ENCODE results near the gene RELA. TPM values are rescaled to one million over a fixed set of nuclear protein-coding genes. Genes with fewer than 3 reads are reported as not detected.

RELA gene
- total and polyA plus RNA-seq, 2 of the 13 experiments (the other 11 are each of a cell fraction or from before 2014, with no cell fraction given), result 21.4 to 40.5 TPM

DNA sequence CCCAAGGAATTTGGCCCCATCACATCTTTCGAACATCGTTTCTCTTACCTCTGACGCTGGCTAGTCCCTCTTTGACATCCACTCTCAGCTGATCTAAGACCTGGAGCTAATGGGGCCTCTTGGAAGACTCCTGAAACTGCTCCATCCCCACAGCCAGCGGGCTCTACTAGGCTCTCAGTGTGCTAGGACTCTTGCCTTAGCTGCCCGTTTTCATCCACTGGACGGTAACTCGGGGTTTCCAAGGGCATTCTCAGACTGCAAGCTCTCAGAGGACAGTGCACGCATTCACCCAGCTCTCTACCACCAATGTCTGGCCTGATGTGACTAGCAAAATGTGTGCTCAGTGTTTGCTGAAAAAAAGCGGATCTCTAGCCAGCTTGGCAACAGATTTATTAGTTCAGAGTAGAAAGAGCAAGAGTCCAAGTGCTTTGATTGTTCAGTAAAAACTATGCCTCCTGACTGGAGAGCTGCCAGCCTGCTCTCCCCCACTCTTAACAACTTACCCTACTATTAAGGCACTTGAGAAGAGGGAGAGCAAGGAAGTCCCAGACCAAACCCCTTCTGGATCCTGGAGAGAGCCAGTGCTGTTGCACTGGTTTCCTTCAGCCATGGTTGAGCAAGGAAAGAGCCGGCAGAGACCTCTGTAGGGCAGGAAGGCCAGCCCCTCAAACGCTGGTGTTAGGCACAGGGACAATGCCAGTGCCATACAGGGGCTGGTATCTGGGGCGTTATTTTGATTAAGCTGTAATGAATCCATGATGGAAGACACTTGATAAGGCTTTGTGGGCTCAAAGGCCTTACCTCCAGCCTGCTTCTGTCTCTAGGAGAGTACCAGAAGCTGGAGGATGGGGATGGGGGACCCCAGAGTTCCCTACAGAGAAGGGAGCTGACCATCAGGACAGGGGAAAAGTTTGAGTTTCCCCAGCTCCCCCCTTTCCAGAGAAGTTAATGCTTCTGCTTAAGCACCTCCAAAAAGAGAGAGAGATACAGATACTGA, 9.2 kb downstream of the RELA start:
- FAIRE-seq (peak; percentile 88), ATAC-seq (peak; percentile 69), DNase-seq (ENCODE audit: low spot score) (peak; percentile 88)
- no peaks in the 10 kb centered on the region for H3K9me3 ChIP-seq (ENCODE audit: low read length)
- no peaks in the 10 kb centered on the region for H4K20me1 ChIP-seq (ENCODE audit: insufficient read depth, low read length)
- H3K4me3 ChIP-seq (replicated peaks in 1 of 3; ENCODE audit: insufficient read depth in 1 of 3, low read depth in 2 of 3, low read length in 3 of 3), result peak overlapping the region; percentile 48 to 76 (median 54); a peak in 5 of 6 replicates
- peak overlapping the region; percentile 98 for H3K4me2 ChIP-seq (ENCODE audit: low read depth, low read length)
- ChIA-PET POLR2A (interaction anchor here (0.6 to 4.3 kb wide), 26 partner anchors 7 to 398 kb away, joined by 3 to 78 read pairs (median 4); partner anchors contain the start of genes CCDC85B, FIBP, KAT5 and MAP3K11), CTCF (ENCODE audit: low intra/inter-chr PET ratio, low total read pairs) (no interaction called here)
- WGBS (ENCODE audit: low lambda C conversion rate), result 6% methylated on average over 10 of the region's 12 CpGs
- BruUV-seq (replicated peaks), result no TSS peak
- H3K36me3 ChIP-seq (replicated peaks in 1 of 2; ENCODE audit: control insufficient read depth in 1 of 2, insufficient read depth in 2 of 2, low read length in 2 of 2), result peaks cover 18 to 38% of the 10 kb centered on the region in 2 experiments
- H3K27ac ChIP-seq (ENCODE audit: extremely low read length, insufficient read depth, low read length), result peak overlapping the region; percentile 98
- H3K4me1 ChIP-seq (ENCODE audit: insufficient read depth, low read length), result peaks cover 35% of the 10 kb centered on the region
- no peaks in the 10 kb centered on the region for H3K27me3 ChIP-seq (ENCODE audit: control insufficient read depth in 1 of 2, insufficient read depth in 2 of 2, low read length in 2 of 2)
- peak overlapping the region; percentile 89 for H3K9ac ChIP-seq (ENCODE audit: insufficient read depth, low read depth, low read length)
- intact Hi-C loops (cut with micrococcal nuclease; ENCODE audit: unreplicated experiment) (no loop called here), in situ Hi-C loops (cut with HindIII; ENCODE audit: extremely low pct_ligation_motif_present, low pct_unique_long_range_greater_than_20kb) (no loop called here)
- no peak overlapping the region for H2AFZ ChIP-seq (ENCODE audit: low read length)
- no peaks in the 10 kb centered on the region for H3K79me2 ChIP-seq (ENCODE audit: insufficient read depth, low read length)
- TF ChIP-seq, protein P1, sequence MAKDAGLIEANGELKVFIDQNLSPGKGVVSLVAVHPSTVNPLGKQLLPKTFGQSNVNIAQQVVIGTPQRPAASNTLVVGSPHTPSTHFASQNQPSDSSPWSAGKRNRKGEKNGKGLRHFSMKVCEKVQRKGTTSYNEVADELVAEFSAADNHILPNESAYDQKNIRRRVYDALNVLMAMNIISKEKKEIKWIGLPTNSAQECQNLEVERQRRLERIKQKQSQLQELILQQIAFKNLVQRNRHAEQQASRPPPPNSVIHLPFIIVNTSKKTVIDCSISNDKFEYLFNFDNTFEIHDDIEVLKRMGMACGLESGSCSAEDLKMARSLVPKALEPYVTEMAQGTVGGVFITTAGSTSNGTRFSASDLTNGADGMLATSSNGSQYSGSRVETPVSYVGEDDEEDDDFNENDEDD (CRISPR knock-in tag; IDR thresholded peaks at IDR 0.05; ENCODE audit: borderline replicate concordance), result no peak
- TF ChIP-seq SMAD9 (CRISPR knock-in tag; IDR thresholded peaks at IDR 0.05) (no peak), POLR2AphosphoS2 (IDR thresholded peaks at IDR 0.05; ENCODE audit: low read depth, low read length) (no peak), ATM (IDR thresholded peaks at IDR 0.05; ENCODE audit: borderline replicate concordance) (no peak), NCOA2 (CRISPR knock-in tag; IDR thresholded peaks at IDR 0.05) (peak; percentile 22; the same call in 1 of the 2 replicates), SRSF1 (optimal IDR thresholded peaks at IDR 0.05; ENCODE audit: low read depth, low read length) (no peak), ZNF567 (CRISPR knock-in tag; IDR thresholded peaks at IDR 0.05; ENCODE audit: borderline replicate concordance) (0 out of 2 replicates have a peak, but pooled peaks have one; percentile 38), RARA (CRISPR knock-in tag; IDR thresholded peaks at IDR 0.05) (no peak), CBFB (CRISPR knock-in tag; IDR thresholded peaks at IDR 0.05) (no peak), KDM5B (CRISPR knock-in tag; IDR thresholded peaks at IDR 0.05; ENCODE audit: borderline replicate concordance) (no peak), POLR2G (IDR thresholded peaks at IDR 0.05; ENCODE audit: low read depth, low read length) (peak; percentile 65), ZNF841 (CRISPR knock-in tag; IDR thresholded peaks at IDR 0.05; ENCODE audit: borderline replicate concordance) (no peak)
- TF ChIP-seq, protein P2, sequence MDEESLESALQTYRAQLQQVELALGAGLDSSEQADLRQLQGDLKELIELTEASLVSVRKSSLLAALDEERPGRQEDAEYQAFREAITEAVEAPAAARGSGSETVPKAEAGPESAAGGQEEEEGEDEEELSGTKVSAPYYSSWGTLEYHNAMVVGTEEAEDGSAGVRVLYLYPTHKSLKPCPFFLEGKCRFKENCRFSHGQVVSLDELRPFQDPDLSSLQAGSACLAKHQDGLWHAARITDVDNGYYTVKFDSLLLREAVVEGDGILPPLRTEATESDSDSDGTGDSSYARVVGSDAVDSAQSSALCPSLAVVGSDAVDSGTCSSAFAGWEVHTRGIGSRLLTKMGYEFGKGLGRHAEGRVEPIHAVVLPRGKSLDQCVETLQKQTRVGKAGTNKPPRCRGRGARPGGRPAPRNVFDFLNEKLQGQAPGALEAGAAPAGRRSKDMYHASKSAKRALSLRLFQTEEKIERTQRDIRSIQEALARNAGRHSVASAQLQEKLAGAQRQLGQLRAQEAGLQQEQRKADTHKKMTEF (CRISPR knock-in tag; IDR thresholded peaks at IDR 0.05), result no peak; the same call in 1 of the 2 replicates
- TF ChIP-seq, protein P3, sequence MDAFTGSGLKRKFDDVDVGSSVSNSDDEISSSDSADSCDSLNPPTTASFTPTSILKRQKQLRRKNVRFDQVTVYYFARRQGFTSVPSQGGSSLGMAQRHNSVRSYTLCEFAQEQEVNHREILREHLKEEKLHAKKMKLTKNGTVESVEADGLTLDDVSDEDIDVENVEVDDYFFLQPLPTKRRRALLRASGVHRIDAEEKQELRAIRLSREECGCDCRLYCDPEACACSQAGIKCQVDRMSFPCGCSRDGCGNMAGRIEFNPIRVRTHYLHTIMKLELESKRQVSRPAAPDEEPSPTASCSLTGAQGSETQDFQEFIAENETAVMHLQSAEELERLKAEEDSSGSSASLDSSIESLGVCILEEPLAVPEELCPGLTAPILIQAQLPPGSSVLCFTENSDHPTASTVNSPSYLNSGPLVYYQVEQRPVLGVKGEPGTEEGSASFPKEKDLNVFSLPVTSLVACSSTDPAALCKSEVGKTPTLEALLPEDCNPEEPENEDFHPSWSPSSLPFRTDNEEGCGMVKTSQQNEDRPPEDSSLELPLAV (CRISPR knock-in tag; conservative IDR thresholded peaks at IDR 0.05; ENCODE audit: low read depth), result no peak
- TF ChIP-seq, protein P4, sequence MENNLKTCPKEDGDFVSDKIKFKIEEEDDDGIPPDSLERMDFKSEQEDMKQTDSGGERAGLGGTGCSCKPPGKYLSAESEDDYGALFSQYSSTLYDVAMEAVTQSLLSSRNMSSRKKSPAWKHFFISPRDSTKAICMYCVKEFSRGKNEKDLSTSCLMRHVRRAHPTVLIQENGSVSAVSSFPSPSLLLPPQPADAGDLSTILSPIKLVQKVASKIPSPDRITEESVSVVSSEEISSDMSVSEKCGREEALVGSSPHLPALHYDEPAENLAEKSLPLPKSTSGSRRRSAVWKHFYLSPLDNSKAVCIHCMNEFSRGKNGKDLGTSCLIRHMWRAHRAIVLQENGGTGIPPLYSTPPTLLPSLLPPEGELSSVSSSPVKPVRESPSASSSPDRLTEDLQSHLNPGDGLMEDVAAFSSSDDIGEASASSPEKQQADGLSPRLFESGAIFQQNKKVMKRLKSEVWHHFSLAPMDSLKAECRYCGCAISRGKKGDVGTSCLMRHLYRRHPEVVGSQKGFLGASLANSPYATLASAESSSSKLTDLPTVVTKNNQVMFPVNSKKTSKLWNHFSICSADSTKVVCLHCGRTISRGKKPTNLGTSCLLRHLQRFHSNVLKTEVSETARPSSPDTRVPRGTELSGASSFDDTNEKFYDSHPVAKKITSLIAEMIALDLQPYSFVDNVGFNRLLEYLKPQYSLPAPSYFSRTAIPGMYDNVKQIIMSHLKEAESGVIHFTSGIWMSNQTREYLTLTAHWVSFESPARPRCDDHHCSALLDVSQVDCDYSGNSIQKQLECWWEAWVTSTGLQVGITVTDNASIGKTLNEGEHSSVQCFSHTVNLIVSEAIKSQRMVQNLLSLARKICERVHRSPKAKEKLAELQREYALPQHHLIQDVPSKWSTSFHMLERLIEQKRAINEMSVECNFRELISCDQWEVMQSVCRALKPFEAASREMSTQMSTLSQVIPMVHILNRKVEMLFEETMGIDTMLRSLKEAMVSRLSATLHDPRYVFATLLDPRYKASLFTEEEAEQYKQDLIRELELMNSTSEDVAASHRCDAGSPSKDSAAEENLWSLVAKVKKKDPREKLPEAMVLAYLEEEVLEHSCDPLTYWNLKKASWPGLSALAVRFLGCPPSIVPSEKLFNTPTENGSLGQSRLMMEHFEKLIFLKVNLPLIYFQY (CRISPR knock-in tag; IDR thresholded peaks at IDR 0.05; ENCODE audit: borderline replicate concordance), result no peak

Data from HepG2 (cell line).